H1 (cell line): Measurements from ENCODE around the gene ZSCAN18. TPM values are rescaled to one million over a fixed set of nuclear protein-coding genes. Genes with fewer than 3 reads are reported as not detected.

Source experiments
- CTCF ChIA-PET: fragments of 300-600 bp; sonication (Branson Sonifier 250); formaldehyde crosslinking; loops from one replicate; lab custom pipeline; 2021; ENCODE audit not compliant: partially characterized antibody; lab: Charles Lee
- POLR2A ChIA-PET: fragments of 300-600 bp; sonication (Branson Sonifier 250); formaldehyde crosslinking; loops from one replicate; lab custom pipeline; 2021; ENCODE audit warnings: inconsistent platforms; ENCODE audit not compliant: partially characterized antibody; lab: Charles Lee
- DNase-seq, 2 experiments: peaks; one replicate each; pipeline versions ENCODE4 v3.0.0 to v3.0.0-alpha.2; 2010 to 2022; ENCODE audit warnings: low spot score in 2 of 2, low read depth in 1 of 2, mixed read lengths in 1 of 2
- FAIRE-seq: peaks from 2 replicates; lab custom pipeline; 2011; peaks lifted over from hg19 to GRCh38; lab: Jason Lieb, UNC
- H2AFZ ChIP-seq: 2 replicates; pipeline ENCODE4 v1.8.1; 2012; ENCODE audit warnings: low read length, inconsistent platforms
- H2AK5ac ChIP-seq: 2 replicates; pipeline ENCODE4 v1.6.1; 2013; ENCODE audit warnings: low read depth, low read length
- H2BK120ac ChIP-seq: replicated peaks from 2 replicates; pipeline ENCODE3; 2013; ENCODE audit warnings: low read depth, low read length, inconsistent platforms
- H2BK12ac ChIP-seq: 2 replicates; pipeline ENCODE4 v1.6.1; 2013; ENCODE audit warnings: low read depth, low read length
- H2BK15ac ChIP-seq: 2 replicates; pipeline ENCODE4 v1.6.1; 2013; ENCODE audit warnings: low read length
- H2BK20ac ChIP-seq: 2 replicates; pipeline ENCODE4 v1.6.1; 2013; ENCODE audit warnings: low read length
- H2BK5ac ChIP-seq: 2 replicates; pipeline ENCODE4 v1.6.1; 2013; ENCODE audit warnings: low read depth, low read length
- H3K14ac ChIP-seq: 2 replicates; pipeline ENCODE4 v1.6.1; 2013; ENCODE audit warnings: inconsistent platforms; ENCODE audit not compliant: insufficient read length
- H3K18ac ChIP-seq: 2 replicates; pipeline ENCODE4 v1.6.1; 2013; ENCODE audit warnings: low read length; ENCODE audit errors: extremely low read depth
- H3K23ac ChIP-seq: 2 replicates; pipeline ENCODE4 v1.6.1; 2013; ENCODE audit warnings: inconsistent platforms; ENCODE audit not compliant: insufficient read length
- H3K23me2 ChIP-seq: 2 replicates; pipeline ENCODE4 v1.6.1; 2013; ENCODE audit warnings: low read depth, low read length
- H3K27ac ChIP-seq: 2 replicates; pipeline ENCODE4 v1.6.1; 2011; ENCODE audit warnings: low read depth, low read length, inconsistent platforms
- H3K27me3 ChIP-seq, 4 experiments: replicated peaks in 1 of 4; 1 replicate in 1 of 4; 2 replicates in 3 of 4; pipeline versions ENCODE4 v1.6.1 to v1.8.1; 2011 to 2013; ENCODE audit warnings: low read length in 3 of 4, mild to moderate bottlenecking in 3 of 4, inconsistent platforms in 2 of 4, mixed read lengths in 2 of 4, moderate library complexity in 1 of 4; ENCODE audit not compliant: control insufficient read depth in 3 of 4, insufficient read depth in 3 of 4; ENCODE audit errors: extremely low read depth in 1 of 4
- H3K36me3 ChIP-seq, 4 experiments: 2 replicates each; pipeline versions ENCODE4 v1.6.1 to v1.8.1; 2011 to 2013; ENCODE audit warnings: mild to moderate bottlenecking in 4 of 4, low read length in 3 of 4, moderate library complexity in 2 of 4, control low read depth in 1 of 4, inconsistent platforms in 1 of 4; ENCODE audit not compliant: insufficient read depth in 4 of 4, control insufficient read depth in 2 of 4
- H3K4ac ChIP-seq: replicated peaks from 2 replicates; pipeline ENCODE3; 2013; ENCODE audit warnings: low read length, low read depth, mixed read lengths, inconsistent platforms; ENCODE audit not compliant: insufficient read length
- H3K4me1 ChIP-seq, 4 experiments: replicated peaks in 1 of 4; 1 replicate in 1 of 4; 2 replicates in 3 of 4; pipeline versions ENCODE4 v1.6.1 to v1.8.1; 2011 to 2013; ENCODE audit warnings: low read length in 3 of 4, inconsistent platforms in 2 of 4, mixed read lengths in 1 of 4; ENCODE audit not compliant: insufficient read depth in 4 of 4, control insufficient read depth in 3 of 4
- H3K4me2 ChIP-seq, 2 experiments: 2 replicates each; pipeline versions ENCODE4 v1.6.1 to v1.8.1; 2011 to 2013; ENCODE audit warnings: low read depth in 2 of 2, low read length in 2 of 2, control low read depth in 1 of 2, inconsistent platforms in 1 of 2, mild to moderate bottlenecking in 1 of 2; ENCODE audit not compliant: insufficient read depth in 1 of 2
- H3K4me3 ChIP-seq, 4 experiments: fragments of 200-600, 300-600 bp in 1 of 4; sonication (generic), shearing (Covaris generic), sonication (Bioruptor Twin) in 1 of 4; 2 replicates each; pipeline versions ENCODE4 v1.5.1 to v1.8.1; 2011 to 2016; ENCODE audit warnings: low read length in 4 of 4, low read depth in 3 of 4, control low read depth in 2 of 4, inconsistent platforms in 2 of 4, mild to moderate bottlenecking in 2 of 4, mixed read lengths in 1 of 4, moderate library complexity in 1 of 4; ENCODE audit not compliant: insufficient read depth in 2 of 4; ENCODE audit errors: extremely low read depth in 1 of 4
- H3K56ac ChIP-seq: replicated peaks from 2 replicates; pipeline ENCODE3; 2013; ENCODE audit warnings: low read depth, mild to moderate bottlenecking, mixed read lengths, low read length, inconsistent platforms; ENCODE audit not compliant: insufficient read length
- H3K79me1 ChIP-seq: 2 replicates; pipeline ENCODE4 v1.6.1; 2013; ENCODE audit warnings: low read depth, low read length, control low read depth
- H3K79me2 ChIP-seq, 2 experiments: 2 replicates each; pipeline versions ENCODE4 v1.6.1 to v1.8.1; 2012 to 2013; ENCODE audit warnings: low read length in 2 of 2, mild to moderate bottlenecking in 2 of 2, inconsistent platforms in 1 of 2; ENCODE audit not compliant: insufficient read depth in 2 of 2, control insufficient read depth in 1 of 2
- H3K9ac ChIP-seq, 4 experiments: replicated peaks in 1 of 4; 1 replicate in 1 of 4; 2 replicates in 3 of 4; pipeline versions ENCODE4 v1.6.1 to v1.8.1; 2011 to 2013; ENCODE audit warnings: low read depth in 3 of 4, low read length in 3 of 4, control low read depth in 2 of 4, mild to moderate bottlenecking in 2 of 4, moderate library complexity in 2 of 4, inconsistent platforms in 1 of 4; ENCODE audit errors: extremely low read depth in 1 of 4
- H3K9me3 ChIP-seq, 2 experiments: 2 replicates each; pipeline versions ENCODE4 v1.6.1 to v1.8.1; 2012 to 2013; ENCODE audit warnings: mild to moderate bottlenecking in 2 of 2, moderate library complexity in 2 of 2, control low read depth in 1 of 2, inconsistent platforms in 1 of 2, low read depth in 1 of 2, low read length in 1 of 2, mixed read lengths in 1 of 2; ENCODE audit not compliant: insufficient read depth in 2 of 2
- H4K20me1 ChIP-seq, 2 experiments: replicated peaks in 1 of 2; 2 replicates each; pipeline versions ENCODE3 to v1.8.1; 2011 to 2013; ENCODE audit warnings: inconsistent platforms in 2 of 2, low read length in 2 of 2, mild to moderate bottlenecking in 1 of 2; ENCODE audit not compliant: insufficient read depth in 2 of 2, control insufficient read depth in 1 of 2
- H4K5ac ChIP-seq: 2 replicates; pipeline ENCODE4 v1.6.1; 2013; ENCODE audit warnings: low read length, low read depth, mixed read lengths, inconsistent platforms; ENCODE audit not compliant: insufficient read length
- H4K8ac ChIP-seq: 2 replicates; pipeline ENCODE4 v1.8.0; 2013; ENCODE audit warnings: mild to moderate bottlenecking, moderate library complexity, low read length, inconsistent platforms; ENCODE audit not compliant: insufficient read depth; ENCODE audit errors: extremely low read depth
- H4K91ac ChIP-seq: replicated peaks from 2 replicates; pipeline ENCODE3; 2013; ENCODE audit warnings: low read length, mixed read lengths, inconsistent platforms; ENCODE audit not compliant: insufficient read length
- CHD1 ChIP-seq: IDR thresholded peaks from 2 replicates; pipeline ENCODE4 v1.6.1; 2012; ENCODE audit warnings: low read depth, low read length, improper control_type of control experiment
- EGR1 ChIP-seq: IDR thresholded peaks from 2 replicates; pipeline ENCODE4 v1.6.1; 2011; ENCODE audit warnings: low read depth, low read length, borderline replicate concordance
- PHF8 ChIP-seq: fragments of 200-600 bp; sonication (generic); conservative IDR thresholded peaks from 2 replicates; pipeline ENCODE4 v1.7.1; 2012; ENCODE audit warnings: low read depth, mild to moderate bottlenecking, inconsistent platforms, low read length, moderate library complexity
- RXRA ChIP-seq: IDR thresholded peaks from 2 replicates; pipeline ENCODE4 v1.6.1; 2011; ENCODE audit warnings: low read depth, mild to moderate bottlenecking, low read length, moderate library complexity; ENCODE audit not compliant: insufficient read depth
- SAP30 ChIP-seq: fragments of 300-600 bp; sonication (generic); IDR thresholded peaks from 2 replicates; pipeline ENCODE4 v1.7.1; 2012; ENCODE audit warnings: low read length, moderate library complexity, mild to moderate bottlenecking, inconsistent platforms; ENCODE audit not compliant: insufficient read depth, insufficient replicate concordance
- SIRT6 ChIP-seq: IDR thresholded peaks from one replicate; pipeline ENCODE4 v1.7.1; 2012; ENCODE audit warnings: low read length, inconsistent platforms
- SP2 ChIP-seq: IDR thresholded peaks from 2 replicates; pipeline ENCODE4 v1.6.1; 2012; ENCODE audit warnings: mild to moderate bottlenecking, low read length, inconsistent platforms
- SP4 ChIP-seq: IDR thresholded peaks from 2 replicates; pipeline ENCODE4 v1.6.1; 2012; ENCODE audit warnings: low read length, inconsistent platforms
- TAF1 ChIP-seq: IDR thresholded peaks from 2 replicates; pipeline ENCODE4 v1.6.1; 2011; ENCODE audit warnings: mild to moderate bottlenecking, low read depth, low read length
- YY1 ChIP-seq: IDR thresholded peaks from 2 replicates; pipeline ENCODE4 v1.6.1; 2011; ENCODE audit warnings: low read depth, mild to moderate bottlenecking, low read length
- WGBS, 2 experiments: shearing (Covaris generic) in 1 of 2; methylation state at CpG; one replicate each; pipeline versions ENCODE4 v1.1.6 to v1.1.7; 2013 to 2015; ENCODE audit warnings: low lambda C conversion rate in 2 of 2, mixed read lengths in 2 of 2, inconsistent platforms in 1 of 2, low coverage in 1 of 2, missing lambda C conversion rate in 1 of 2; ENCODE audit not compliant: insufficient replicate concordance in 2 of 2, insufficient coverage in 1 of 2, insufficient read length in 1 of 2; ENCODE audit errors: extremely low coverage in 1 of 2, missing lambda C conversion rate in 1 of 2; 5-methylcytosine and 5-hydroxymethylcytosine counted together
- polyA plus RNA-seq, 7 experiments: library from polyadenylated mRNA; depleted of rRNA in 3 of 7; stranded (reverse) in 5 of 7; unstranded in 2 of 7; fragments of >200 nt in 5 of 7; fragments of 200-250 nt in 2 of 7; gene quantifications; 1 replicate in 5 of 7; 2 replicates in 1 of 7; 4 replicates in 1 of 7; pipeline versions ENCODE4 v1.2.1 to v1.2.3, GENCODE V29; 2011 to 2013; ENCODE audit warnings: missing spikeins in 2 of 7, mixed read lengths in 2 of 7
- total RNA-seq: library from RNA; stranded (reverse); fragmentation: NEBNext Ultra II Directional; extraction: Animal tissue kit (Norgen Biotek cat#: 25700); gene quantifications from 2 replicates; pipeline ENCODE4 v1.2.1, GENCODE V29; 2021
- TF ChIP-seq, protein P1 (sequence below): IDR thresholded peaks from 2 replicates; pipeline ENCODE4 v1.6.1; 2012; ENCODE audit warnings: low read length, inconsistent platforms
- TF ChIP-seq, protein P2 (sequence below): IDR thresholded peaks from 2 replicates; pipeline ENCODE4 v1.6.1; 2012; ENCODE audit warnings: inconsistent platforms

The ZSCAN18 gene
- total and polyA plus RNA-seq, 2 of the 8 experiments (the other 6 are each of a cell fraction or from before 2014, with no cell fraction given), result 37.0 to 41.4 TPM

DNA sequence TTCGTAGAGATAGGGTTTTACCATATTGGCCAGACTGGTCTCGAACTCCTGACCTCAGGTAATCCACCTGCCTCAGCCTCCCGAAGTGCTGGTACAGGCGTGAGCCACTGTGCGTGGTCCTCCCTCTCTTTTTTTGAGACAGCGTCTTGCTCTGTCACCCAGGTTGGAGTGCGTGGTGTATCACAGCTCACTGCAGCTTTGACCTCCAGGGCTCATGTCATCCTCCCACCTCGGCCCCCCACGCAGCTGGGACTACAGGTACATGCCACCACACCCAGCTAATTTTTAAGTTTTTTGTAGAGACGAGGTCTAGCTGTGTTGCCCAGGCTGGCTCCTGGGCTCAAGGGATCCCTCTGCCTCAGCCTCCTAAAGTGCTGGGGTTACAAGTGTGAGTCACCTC is 18.2 kb downstream of the ZSCAN18 start:
- 87% methylated on average over 10 of the region's 10 CpGs; no CpG with 5 or more reads in 1 of the 2 experiments for WGBS, 2 experiments
- FAIRE-seq, result no peak
- no peak overlapping the region for H3K4ac ChIP-seq
- H4K91ac ChIP-seq, result no peak overlapping the region
- no peaks in the 10 kb centered on the region for H3K27me3 ChIP-seq
- no peak overlapping the region for H3K9ac ChIP-seq
- no peak overlapping the region for H3K23ac ChIP-seq
- no peak overlapping the region for H2BK5ac ChIP-seq
- no peak overlapping the region for H2BK20ac ChIP-seq
- no peak overlapping the region for H3K18ac ChIP-seq
- no peak overlapping the region for H2BK120ac ChIP-seq
- H2BK12ac ChIP-seq, result no peak overlapping the region
- no peak overlapping the region for H2AFZ ChIP-seq
- H3K56ac ChIP-seq, result no peak overlapping the region
- no peak overlapping the region for H3K4me3 ChIP-seq
- no peaks in the 10 kb centered on the region for H3K79me1 ChIP-seq
- peaks cover 0 to 9% (median 5%) of the 10 kb centered on the region in 4 experiments; a peak in 2 of 8 replicates for H3K36me3 ChIP-seq
- H4K20me1 ChIP-seq, result no peaks in the 10 kb centered on the region
- no peak overlapping the region; the same call in 1 of the 2 replicates for H4K8ac ChIP-seq
- no peak overlapping the region for H4K5ac ChIP-seq
- POLR2A ChIA-PET, result interaction anchor here (0.7 to 2.3 kb wide), 8 partner anchors 10 to 76 kb away, joined by 3 to 10 read pairs (median 4); partner anchors contain the start of gene ZNF135
- no peak overlapping the region for H2BK15ac ChIP-seq
- H2AK5ac ChIP-seq, result no peak overlapping the region
- CTCF ChIA-PET, result interaction anchor here (0.9 to 2.0 kb wide), 5 partner anchors 12 to 58 kb away, joined by 3 to 6 read pairs (median 3); no protein-coding TSS in a partner anchor
- no peaks in the 10 kb centered on the region for H3K4me1 ChIP-seq
- H3K79me2 ChIP-seq, result no peaks in the 10 kb centered on the region
- no peak overlapping the region for H3K14ac ChIP-seq
- no peak overlapping the region for H3K27ac ChIP-seq
- H3K4me2 ChIP-seq, result no peak overlapping the region
- H3K9me3 ChIP-seq, result peaks cover 0 to 8% of the 10 kb centered on the region in 2 experiments; a peak in 2 of 4 replicates
- no peak for DNase-seq
- H3K23me2 ChIP-seq, result no peaks in the 10 kb centered on the region
- TF ChIP-seq TAF1, result no peak
- TF ChIP-seq SIRT6, result no peak
- TF ChIP-seq YY1, result no peak
- TF ChIP-seq EGR1, result no peak
- no peak for TF ChIP-seq PHF8
- no peak for TF ChIP-seq SP2
- no peak for TF ChIP-seq SAP30
- TF ChIP-seq, protein P1, sequence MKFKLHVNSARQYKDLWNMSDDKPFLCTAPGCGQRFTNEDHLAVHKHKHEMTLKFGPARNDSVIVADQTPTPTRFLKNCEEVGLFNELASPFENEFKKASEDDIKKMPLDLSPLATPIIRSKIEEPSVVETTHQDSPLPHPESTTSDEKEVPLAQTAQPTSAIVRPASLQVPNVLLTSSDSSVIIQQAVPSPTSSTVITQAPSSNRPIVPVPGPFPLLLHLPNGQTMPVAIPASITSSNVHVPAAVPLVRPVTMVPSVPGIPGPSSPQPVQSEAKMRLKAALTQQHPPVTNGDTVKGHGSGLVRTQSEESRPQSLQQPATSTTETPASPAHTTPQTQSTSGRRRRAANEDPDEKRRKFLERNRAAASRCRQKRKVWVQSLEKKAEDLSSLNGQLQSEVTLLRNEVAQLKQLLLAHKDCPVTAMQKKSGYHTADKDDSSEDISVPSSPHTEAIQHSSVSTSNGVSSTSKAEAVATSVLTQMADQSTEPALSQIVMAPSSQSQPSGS, result no peak
- TF ChIP-seq SP4, result no peak
- TF ChIP-seq RXRA, result no peak
- no peak for TF ChIP-seq CHD1
- TF ChIP-seq, protein P2, sequence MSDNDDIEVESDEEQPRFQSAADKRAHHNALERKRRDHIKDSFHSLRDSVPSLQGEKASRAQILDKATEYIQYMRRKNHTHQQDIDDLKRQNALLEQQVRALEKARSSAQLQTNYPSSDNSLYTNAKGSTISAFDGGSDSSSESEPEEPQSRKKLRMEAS, result no peak
